ENCODE measurements around the gene CYP4X1. TPM values are rescaled to one million over a fixed set of nuclear protein-coding genes. Genes with fewer than 3 reads are reported as not detected.

The CYP4X1 gene
- total and polyA plus RNA-seq, 2 of the 8 experiments (the other 6 are each of a cell fraction or from before 2014, with no cell fraction given), result 1.3 to 3.5 TPM

DNA sequence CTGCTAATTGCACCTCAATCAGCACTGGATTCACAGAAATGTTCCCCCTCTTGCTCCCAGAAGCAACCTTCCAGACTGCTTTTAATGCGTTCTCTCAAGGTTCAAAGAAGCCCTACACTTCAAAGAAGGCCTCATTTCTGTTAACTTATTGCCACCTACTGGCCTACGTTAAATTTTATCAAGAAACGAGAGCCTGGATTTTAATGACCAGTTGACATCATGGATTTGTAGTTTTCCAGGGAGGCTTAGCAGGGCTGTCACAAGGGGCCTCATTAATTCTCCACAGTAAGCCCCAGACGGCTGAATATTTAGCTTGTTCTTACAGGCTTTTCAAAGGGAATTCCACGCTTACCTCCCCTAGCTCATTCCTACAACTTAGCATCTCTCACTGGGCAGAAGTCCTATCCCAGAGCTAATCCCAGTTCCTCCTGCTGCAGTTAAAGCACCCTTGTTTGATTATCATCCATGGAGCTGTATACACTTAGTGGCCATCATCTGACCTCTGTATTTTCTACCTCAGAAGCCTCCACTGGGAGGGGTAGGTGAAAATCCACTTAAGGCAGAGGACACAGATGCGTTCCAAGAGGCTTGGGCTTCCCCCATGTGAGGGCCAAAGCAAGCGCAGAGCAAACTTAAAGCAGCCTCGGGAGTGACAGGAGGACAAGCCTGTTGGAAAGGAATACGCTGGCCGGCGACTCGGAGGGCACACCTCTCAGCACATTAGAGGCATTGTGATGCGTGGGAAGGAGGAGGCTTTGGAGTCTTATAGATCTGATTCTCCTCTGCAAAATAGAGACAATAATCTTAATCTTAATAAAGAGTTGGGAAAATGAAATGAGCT lies 32.2 kb upstream of the CYP4X1 start:
- FAIRE-seq (peak; percentile 65), DNase-seq (ENCODE audit: low read depth in 1 of 2, low spot score in 2 of 2) (no peak)
- H4K20me1 ChIP-seq (replicated peaks in 1 of 2; ENCODE audit: control insufficient read depth in 1 of 2, insufficient read depth in 2 of 2, low read length in 2 of 2), result no peaks in the 10 kb centered on the region
- no peak overlapping the region for H4K8ac ChIP-seq (ENCODE audit: extremely low read depth, insufficient read depth, low read length)
- H2BK20ac ChIP-seq (ENCODE audit: low read length), result no peak overlapping the region
- no peaks in the 10 kb centered on the region for H3K36me3 ChIP-seq (ENCODE audit: control insufficient read depth in 2 of 4, insufficient read depth in 4 of 4, low read length in 3 of 4)
- H3K9me3 ChIP-seq (ENCODE audit: insufficient read depth in 2 of 2, low read depth in 1 of 2, low read length in 1 of 2), result no peaks in the 10 kb centered on the region
- no peak overlapping the region for H2BK12ac ChIP-seq (ENCODE audit: low read depth, low read length)
- H2AK5ac ChIP-seq (ENCODE audit: low read depth, low read length), result no peak overlapping the region
- no peak overlapping the region for H3K4ac ChIP-seq (replicated peaks; ENCODE audit: insufficient read length, low read depth, low read length)
- H2BK5ac ChIP-seq (ENCODE audit: low read depth, low read length), result no peak overlapping the region
- 0 out of 2 replicates have a peak overlapping the region, but pooled peaks have one; percentile 6 for H2BK15ac ChIP-seq (ENCODE audit: low read length)
- no peak overlapping the region for H4K91ac ChIP-seq (replicated peaks; ENCODE audit: insufficient read length, low read length)
- no peak overlapping the region for H2AFZ ChIP-seq (ENCODE audit: low read length)
- no peak overlapping the region for H3K56ac ChIP-seq (replicated peaks; ENCODE audit: insufficient read length, low read depth, low read length)
- ChIA-PET POLR2A (ENCODE audit: partially characterized antibody) (no interaction called here), CTCF (ENCODE audit: partially characterized antibody) (interaction anchor here (0.8 to 1.9 kb wide), 7 partner anchors 8 to 243 kb away, joined by 3 to 8 read pairs (median 6); partner anchors contain the start of gene CYP4X1)
- no peak overlapping the region for H2BK120ac ChIP-seq (replicated peaks; ENCODE audit: low read depth, low read length)
- no peak overlapping the region for H4K5ac ChIP-seq (ENCODE audit: insufficient read length, low read depth, low read length)
- no peaks in the 10 kb centered on the region for H3K23me2 ChIP-seq (ENCODE audit: low read depth, low read length)
- 58% methylated on average over 13 of the region's 13 CpGs; no CpG with 5 or more reads in 1 of the 2 experiments for WGBS, 2 experiments (ENCODE audit: extremely low coverage in 1 of 2, insufficient coverage in 1 of 2, insufficient read length in 1 of 2, insufficient replicate concordance in 2 of 2, low coverage in 1 of 2, low lambda C conversion rate in 2 of 2, missing lambda C conversion rate in 1 of 2)
- no peaks in the 10 kb centered on the region for H3K27me3 ChIP-seq (replicated peaks in 1 of 4; ENCODE audit: control insufficient read depth in 3 of 4, extremely low read depth in 1 of 4, insufficient read depth in 3 of 4, low read length in 3 of 4)
- no peak overlapping the region for H3K4me3 ChIP-seq (ENCODE audit: extremely low read depth in 1 of 4, insufficient read depth in 2 of 4, low read depth in 3 of 4, low read length in 4 of 4)
- no peak overlapping the region for H3K4me2 ChIP-seq (ENCODE audit: insufficient read depth in 1 of 2, low read depth in 2 of 2, low read length in 2 of 2)
- H3K79me1 ChIP-seq (ENCODE audit: low read depth, low read length), result no peaks in the 10 kb centered on the region
- peaks cover 0 to 5% (median 3%) of the 10 kb centered on the region in 4 experiments; a peak in 4 of 7 replicates for H3K4me1 ChIP-seq (replicated peaks in 1 of 4; ENCODE audit: control insufficient read depth in 3 of 4, insufficient read depth in 4 of 4, low read length in 3 of 4)
- no peak overlapping the region for H3K18ac ChIP-seq (ENCODE audit: extremely low read depth, low read length)
- no peak overlapping the region for H3K23ac ChIP-seq (ENCODE audit: insufficient read length)
- no peak overlapping the region for H3K27ac ChIP-seq (ENCODE audit: low read depth, low read length)
- no peak overlapping the region for H3K9ac ChIP-seq (replicated peaks in 1 of 4; ENCODE audit: extremely low read depth in 1 of 4, low read depth in 3 of 4, low read length in 3 of 4)
- H3K14ac ChIP-seq (ENCODE audit: insufficient read length), result no peak overlapping the region
- no peaks in the 10 kb centered on the region for H3K79me2 ChIP-seq (ENCODE audit: control insufficient read depth in 1 of 2, insufficient read depth in 2 of 2, low read length in 2 of 2)
- peak; percentile 72 to 77 for TF ChIP-seq RAD21 (IDR thresholded peaks at IDR 0.05 in 1 of 2, conservative IDR thresholded peaks at IDR 0.05 in 1 of 2; ENCODE audit: low read depth in 2 of 2, low read length in 2 of 2)
- no peak for TF ChIP-seq CHD1 (IDR thresholded peaks at IDR 0.05; ENCODE audit: low read depth, low read length)
- TF ChIP-seq CTCF (IDR thresholded peaks at IDR 0.05; ENCODE audit: control extremely low read depth in 1 of 3, insufficient read depth in 1 of 3, low read depth in 1 of 3, low read length in 3 of 3), result peak in 2 of 3 experiments; percentile 45 to 56; a peak in 3 of 4 replicates
- no peak for TF ChIP-seq ZNF274 (IDR thresholded peaks at IDR 0.05; ENCODE audit: borderline replicate concordance, extremely low read depth, low read length)
- no peak for TF ChIP-seq CBX5 (IDR thresholded peaks at IDR 0.05; ENCODE audit: low read depth, low read length)
- no peak for TF ChIP-seq MAFK (IDR thresholded peaks at IDR 0.05; ENCODE audit: low read depth, low read length)
- no peak for TF ChIP-seq SIRT6 (IDR thresholded peaks at IDR 0.05; ENCODE audit: low read length)
- TF ChIP-seq EP300 (IDR thresholded peaks at IDR 0.05; ENCODE audit: borderline replicate concordance in 1 of 2, low read depth in 2 of 2, low read length in 2 of 2), result no peak
- TF ChIP-seq BCL11A (IDR thresholded peaks at IDR 0.05; ENCODE audit: low read depth in 2 of 2, low read length in 2 of 2), result no peak
